Endothelial cell of umbilical vein (primary cell): ENCODE measurements around the gene UBE3D. TPM values are rescaled to one million over a fixed set of nuclear protein-coding genes. Genes with fewer than 3 reads are reported as not detected.

Experiments used
- BruUV-seq: library from RNA; stranded (reverse); fragments of 400-500 nt; replicated peaks from 2 replicates; lab custom pipeline; 2021; lab: Mats Ljungman, UMichigan
- CTCF ChIA-PET: fragments of 300-600, 350-600 bp; sonication (Branson Sonifier 250); formaldehyde crosslinking; loops from one replicate; lab custom pipeline; 2021; ENCODE audit warnings: antibody characterized with exemption, inconsistent platforms; lab: Charles Lee
- POLR2A ChIA-PET: fragments of 300-600, 350-600 bp; sonication (Branson Sonifier 250); formaldehyde crosslinking; loops from one replicate; lab custom pipeline; 2021; ENCODE audit warnings: antibody characterized with exemption, inconsistent platforms; lab: Charles Lee
- DNase-seq: peaks from one replicate; pipeline ENCODE4 v3.0.0-alpha.2; 2011; ENCODE audit warnings: low read depth, low spot score
- FAIRE-seq: peaks from 2 replicates; lab custom pipeline; 2011; peaks lifted over from hg19 to GRCh38; lab: Jason Lieb, UNC
- H2AFZ ChIP-seq: 2 replicates; pipeline ENCODE4 v1.6.0; 2012; ENCODE audit warnings: low read depth, low read length, control low read depth, inconsistent platforms
- H3K27ac ChIP-seq: 2 replicates; pipeline ENCODE4 v1.5.1; 2011; ENCODE audit warnings: low read depth, mild to moderate bottlenecking, control low read depth, low read length, moderate library complexity; ENCODE audit not compliant: insufficient read depth
- H3K27me3 ChIP-seq, 2 experiments: 2 replicates each; pipeline versions ENCODE4 v1.6.0 to v1.6.1; 2011; ENCODE audit warnings: low read length in 2 of 2, mixed read lengths in 1 of 2; ENCODE audit not compliant: control insufficient read depth in 2 of 2, insufficient read depth in 2 of 2
- H3K36me3 ChIP-seq, 2 experiments: 2 replicates in 1 of 2; 3 replicates in 1 of 2; pipeline ENCODE4 v1.5.1; 2011; ENCODE audit warnings: low read length in 2 of 2, mild to moderate bottlenecking in 1 of 2, moderate library complexity in 1 of 2; ENCODE audit not compliant: control insufficient read depth in 2 of 2, insufficient read depth in 2 of 2; ENCODE audit errors: extremely low read depth in 1 of 2
- H3K4me1 ChIP-seq: 3 replicates; pipeline ENCODE4 v1.5.1; 2011; ENCODE audit warnings: mild to moderate bottlenecking, low read length; ENCODE audit not compliant: control insufficient read depth, insufficient read depth; ENCODE audit errors: extremely low read depth
- H3K4me2 ChIP-seq: 2 replicates; pipeline ENCODE4 v1.6.1; 2011; ENCODE audit warnings: low read length, control low read depth, mixed read lengths; ENCODE audit not compliant: insufficient read depth
- H3K4me3 ChIP-seq, 3 experiments: fragments of 200-600 bp in 1 of 3; sonication (generic), shearing (Covaris generic) in 1 of 3; replicated peaks in 1 of 3; 2 replicates each; pipeline ENCODE4 v1.5.1; 2011 to 2016; ENCODE audit warnings: control low read depth in 3 of 3, low read length in 3 of 3, mild to moderate bottlenecking in 2 of 3, inconsistent platforms in 1 of 3, low read depth in 1 of 3, moderate library complexity in 1 of 3; ENCODE audit not compliant: insufficient read depth in 1 of 3
- H3K79me2 ChIP-seq: 2 replicates; pipeline ENCODE4 v1.6.0; 2012; ENCODE audit warnings: low read length, inconsistent platforms; ENCODE audit not compliant: control insufficient read depth, insufficient read depth
- H3K9ac ChIP-seq: replicated peaks from 2 replicates; pipeline ENCODE3; 2011; ENCODE audit warnings: low read length, control low read depth; ENCODE audit not compliant: insufficient read depth; ENCODE audit errors: extremely low read depth
- H3K9me1 ChIP-seq: replicated peaks from 3 replicates; pipeline ENCODE4 v1.6.0; 2011; ENCODE audit warnings: mild to moderate bottlenecking, low read length; ENCODE audit not compliant: control insufficient read depth, insufficient read depth; ENCODE audit errors: extremely low read depth
- H3K9me3 ChIP-seq: replicated peaks from 2 replicates; pipeline ENCODE4 v1.5.1; 2012; ENCODE audit warnings: low read length, inconsistent platforms; ENCODE audit not compliant: control insufficient read depth, insufficient read depth
- H4K20me1 ChIP-seq: replicated peaks from 2 replicates; pipeline ENCODE3; 2011; ENCODE audit warnings: mild to moderate bottlenecking, low read length; ENCODE audit not compliant: control insufficient read depth, insufficient read depth; ENCODE audit errors: extremely low read depth
- EZH2 ChIP-seq: IDR thresholded peaks from 2 replicates; pipeline ENCODE4 v1.6.1; 2012; ENCODE audit warnings: borderline replicate concordance, low read depth, mild to moderate bottlenecking, moderate library complexity, low read length, inconsistent platforms; ENCODE audit not compliant: severe bottlenecking
- FOS ChIP-seq: IDR thresholded peaks from 2 replicates; pipeline ENCODE4 v1.6.1; 2011; ENCODE audit warnings: mild to moderate bottlenecking, low read length, moderate library complexity, borderline replicate concordance; ENCODE audit not compliant: insufficient read depth
- GATA2 ChIP-seq: IDR thresholded peaks from 2 replicates; pipeline ENCODE4 v1.7.0; 2011; ENCODE audit warnings: low read depth, mild to moderate bottlenecking, moderate library complexity, mixed read lengths, low read length; ENCODE audit not compliant: insufficient read length, insufficient read depth
- JUN ChIP-seq: IDR thresholded peaks from 2 replicates; pipeline ENCODE4 v1.6.1; 2011; ENCODE audit warnings: borderline replicate concordance, low read depth; ENCODE audit not compliant: insufficient read length, insufficient read depth
- MYC ChIP-seq: IDR thresholded peaks from one replicate; pipeline ENCODE4 v1.6.1; 2011; ENCODE audit warnings: mild to moderate bottlenecking, low read depth, low read length
- POLR2A ChIP-seq: IDR thresholded peaks from 2 replicates; pipeline ENCODE4 v1.6.1; 2012; ENCODE audit warnings: low read depth, mild to moderate bottlenecking, control low read depth, low read length
- POLR2AphosphoS5 ChIP-seq: IDR thresholded peaks from 2 replicates; pipeline ENCODE4 v1.6.1; 2012; ENCODE audit warnings: low read depth, mild to moderate bottlenecking, control low read depth, low read length, moderate library complexity; ENCODE audit not compliant: insufficient read depth
- dilution Hi-C: fragments of 300-500 bp; cut with MboI; formaldehyde crosslinking; loops from one replicate; pipeline ENCODE4 v1.15.0; 2019; ENCODE audit warnings: low sequenced_read_pairs; ENCODE audit not compliant: extremely low pct_ligation_motif_present
- intact Hi-C: fragments of 100-400 bp; cut with micrococcal nuclease; formaldehyde crosslinking; loops from one replicate; pipeline ENCODE4 v1.10.0; 2022
- polyA plus RNA-seq, 4 experiments: library from polyadenylated mRNA; depleted of rRNA in 3 of 4; stranded (reverse) in 3 of 4; unstranded in 1 of 4; fragments of >200 nt; gene quantifications; 2 replicates each; pipeline versions ENCODE4 v1.2.1 to v1.2.3, GENCODE V29; 2011 to 2012; ENCODE audit warnings: missing spikeins in 1 of 4
- total RNA-seq: library from RNA; stranded (reverse); gene quantifications from 2 replicates; pipeline ENCODE4 v1.2.3, GENCODE V29; 2021
- TF ChIP-seq, protein P1 (sequence below): IDR thresholded peaks from 2 replicates; pipeline ENCODE4 v1.6.1; 2011; ENCODE audit not compliant: insufficient read depth, insufficient read length
- TF ChIP-seq, protein P2 (sequence below), 2 donors: IDR thresholded peaks; 1 replicate in 1 of 2; 2 replicates in 1 of 2; pipeline ENCODE4 v1.5.1; 2011; ENCODE audit warnings: low read length in 2 of 2, mild to moderate bottlenecking in 2 of 2, moderate library complexity in 2 of 2, control low read depth in 1 of 2, inconsistent platforms in 1 of 2, low read depth in 1 of 2; ENCODE audit not compliant: insufficient read depth in 1 of 2; ENCODE audit errors: extremely low read depth in 1 of 2

UBE3D gene
- total and polyA plus RNA-seq, 2 donors (not counting 3 experiments of a cell fraction or from before 2014, with no cell fraction given) = 1.9 to 6.2 TPM

DNA sequence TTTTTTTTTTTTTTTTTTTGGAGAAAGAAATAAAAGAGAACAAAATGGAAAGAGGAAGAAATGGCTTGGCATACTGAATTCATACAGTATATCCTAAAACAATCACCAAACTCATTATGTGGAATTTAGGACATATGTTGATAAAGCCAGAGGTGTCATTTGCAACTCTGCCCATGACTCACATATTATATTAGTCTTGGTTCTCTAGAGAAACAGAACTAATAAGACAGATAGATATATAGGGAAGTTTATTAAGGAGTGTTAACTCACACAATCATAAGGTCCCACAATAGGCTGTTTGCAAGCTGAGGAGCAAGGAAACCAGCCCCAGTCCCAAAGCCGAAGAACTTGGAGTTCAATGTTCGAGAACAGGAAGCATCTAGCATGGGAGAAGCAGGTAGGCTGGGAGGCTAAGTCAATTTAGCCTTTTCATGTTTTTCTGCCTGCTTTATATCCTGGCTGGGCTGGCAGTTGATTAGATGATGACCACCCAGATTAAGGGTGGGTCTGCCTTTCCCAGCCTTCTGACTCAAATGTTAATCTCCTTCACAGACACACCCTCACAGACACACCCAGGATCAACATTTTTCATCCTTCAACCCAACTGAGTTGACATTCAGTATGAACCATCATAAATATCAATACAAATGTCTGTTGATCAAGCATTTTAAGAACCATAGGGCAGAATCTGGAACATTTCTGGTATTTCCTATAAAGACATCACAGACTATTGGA, 102.3 kb downstream of the UBE3D start:
- dilution Hi-C loops = no loop called here

More for the DNA sequence above, 102.3 kb downstream of the UBE3D start:
- ChIA-PET POLR2A (no interaction called here), CTCF (no interaction called here)
- Histone ChIP-seq H3K4me3 (no peak overlapping the region), H4K20me1 (no peaks in the 10 kb centered on the region), H3K79me2 (no peaks in the 10 kb centered on the region), H3K9me3 (no peaks in the 10 kb centered on the region), H3K4me1 (no peaks in the 10 kb centered on the region), H3K27ac (no peak overlapping the region), H3K4me2 (no peak overlapping the region), H3K9me1 (no peaks in the 10 kb centered on the region), H3K9ac (no peak overlapping the region), H2AFZ (no peak overlapping the region), H3K27me3 (no peaks in the 10 kb centered on the region), H3K36me3 (no peaks in the 10 kb centered on the region)
- DNase-seq = no peak
- intact Hi-C loops = no loop called here
- no peak for FAIRE-seq
- BruUV-seq = no TSS peak
- TF ChIP-seq, protein P1, sequence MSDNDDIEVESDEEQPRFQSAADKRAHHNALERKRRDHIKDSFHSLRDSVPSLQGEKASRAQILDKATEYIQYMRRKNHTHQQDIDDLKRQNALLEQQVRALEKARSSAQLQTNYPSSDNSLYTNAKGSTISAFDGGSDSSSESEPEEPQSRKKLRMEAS = no peak
- no peak for TF ChIP-seq MYC
- no peak for TF ChIP-seq POLR2AphosphoS5
- TF ChIP-seq POLR2A = no peak
- no peak for TF ChIP-seq GATA2
- no peak for TF ChIP-seq JUN
- TF ChIP-seq, protein P2, sequence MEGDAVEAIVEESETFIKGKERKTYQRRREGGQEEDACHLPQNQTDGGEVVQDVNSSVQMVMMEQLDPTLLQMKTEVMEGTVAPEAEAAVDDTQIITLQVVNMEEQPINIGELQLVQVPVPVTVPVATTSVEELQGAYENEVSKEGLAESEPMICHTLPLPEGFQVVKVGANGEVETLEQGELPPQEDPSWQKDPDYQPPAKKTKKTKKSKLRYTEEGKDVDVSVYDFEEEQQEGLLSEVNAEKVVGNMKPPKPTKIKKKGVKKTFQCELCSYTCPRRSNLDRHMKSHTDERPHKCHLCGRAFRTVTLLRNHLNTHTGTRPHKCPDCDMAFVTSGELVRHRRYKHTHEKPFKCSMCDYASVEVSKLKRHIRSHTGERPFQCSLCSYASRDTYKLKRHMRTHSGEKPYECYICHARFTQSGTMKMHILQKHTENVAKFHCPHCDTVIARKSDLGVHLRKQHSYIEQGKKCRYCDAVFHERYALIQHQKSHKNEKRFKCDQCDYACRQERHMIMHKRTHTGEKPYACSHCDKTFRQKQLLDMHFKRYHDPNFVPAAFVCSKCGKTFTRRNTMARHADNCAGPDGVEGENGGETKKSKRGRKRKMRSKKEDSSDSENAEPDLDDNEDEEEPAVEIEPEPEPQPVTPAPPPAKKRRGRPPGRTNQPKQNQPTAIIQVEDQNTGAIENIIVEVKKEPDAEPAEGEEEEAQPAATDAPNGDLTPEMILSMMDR (IDR thresholded peaks at IDR 0.05; ENCODE audit: extremely low read depth in 1 of 2, insufficient read depth in 1 of 2, low read depth in 1 of 2, low read length in 2 of 2) = no peak
- TF ChIP-seq FOS = no peak
- TF ChIP-seq EZH2 = no peak
